Activated T-helper 9 cell treated with anti-CD3 and anti-CD28 coated beads, Interleukin-2, amount 50 U/mL, for 16 hours (primary cell): ENCODE results near the gene PLPP6.
"Not testable (repeated sequence)": the region's sequence is repeated elsewhere in the genome, so short reads cannot be mapped to it uniquely, and the experiment has no call there.

Source experiments
- DNase-seq: peaks from one replicate; pipeline ENCODE4 v3.0.0-alpha.2; 2020; ENCODE audit warnings: low read depth

The PLPP6 gene

GRCh38 chr9:4662108-4662988, at the start of gene PLPP6:
Gene PLPP6 (plus strand): TSS chr9:4662294. CDS start chr9:4662376, 82 bp downstream.
- peak; percentile 63 for DNase-seq

GRCh38 chr9:4614627-4615026, 47.5 kb upstream of the PLPP6 start:
- no peak for DNase-seq

GRCh38 chr9:4615251-4615650, 46.8 kb upstream of the PLPP6 start:
- no peak for DNase-seq

GRCh38 chr9:4615778-4616177, 46.3 kb upstream of the PLPP6 start:
- no peak for DNase-seq

GRCh38 chr9:4617752-4618151, 44.3 kb upstream of the PLPP6 start:
- no peak for DNase-seq

GRCh38 chr9:4618700-4619099, 43.4 kb upstream of the PLPP6 start:
- DNase-seq = no peak

- no peak for DNase-seq
Observed at GRCh38 chr9:4620057-4620765, 41.9 kb upstream of the PLPP6 start.

- no peak for DNase-seq
Observed at GRCh38 chr9:4620881-4621555, 41.1 kb upstream of the PLPP6 start.

GRCh38 chr9:4622016-4622415, 40.1 kb upstream of the PLPP6 start:
- DNase-seq = no peak

- no peak for DNase-seq
Observed at GRCh38 chr9:4630836-4631235, 31.3 kb upstream of the PLPP6 start.

- DNase-seq = no peak
Observed at GRCh38 chr9:4638968-4639367, 23.1 kb upstream of the PLPP6 start.

- DNase-seq = no peak
Observed at GRCh38 chr9:4639420-4639819, 22.7 kb upstream of the PLPP6 start.

GRCh38 chr9:4640027-4640426, 22.1 kb upstream of the PLPP6 start:
- DNase-seq = no peak

GRCh38 chr9:4642351-4642750, 19.7 kb upstream of the PLPP6 start:
- DNase-seq = no peak

- DNase-seq = no peak
Observed at GRCh38 chr9:4654084-4654483, 8.0 kb upstream of the PLPP6 start.

GRCh38 chr9:4654538-4654937, 7.6 kb upstream of the PLPP6 start:
- no peak for DNase-seq

GRCh38 chr9:4656196-4656595, 5.9 kb upstream of the PLPP6 start:
- DNase-seq = not testable (repeated sequence)

GRCh38 chr9:4656621-4657020, 5.5 kb upstream of the PLPP6 start:
- no peak for DNase-seq

- no peak for DNase-seq
Observed at GRCh38 chr9:4657426-4658159, 4.5 kb upstream of the PLPP6 start.

GRCh38 chr9:4660665-4661064, 1.4 kb upstream of the PLPP6 start:
- not testable (repeated sequence) for DNase-seq

GRCh38 chr9:4661165-4661564, 929 bp upstream of the PLPP6 start:
- no peak for DNase-seq

- DNase-seq = no peak
Observed at GRCh38 chr9:4661611-4662010, 483 bp upstream of the PLPP6 start.
